ELF-1 (cell line): Measurements from ENCODE around the gene CD300H.
"Not testable (repeated sequence)": the region's sequence is repeated elsewhere in the genome, so short reads cannot be mapped to it uniquely, and the experiment has no call there.

Experiments
- DNase-seq: peaks from one replicate; pipeline ENCODE4 v3.0.0-alpha.2; 2016; ENCODE audit warnings: low read depth, low spot score

CD300H gene

GRCh38 chr17:74584292-74585060 lies 17.2 kb upstream of the CD300H start:
- DNase-seq: no peak

- no peak for DNase-seq
Observed at GRCh38 chr17:74582633-74583032, 15.3 kb upstream of the CD300H start.

DNA sequence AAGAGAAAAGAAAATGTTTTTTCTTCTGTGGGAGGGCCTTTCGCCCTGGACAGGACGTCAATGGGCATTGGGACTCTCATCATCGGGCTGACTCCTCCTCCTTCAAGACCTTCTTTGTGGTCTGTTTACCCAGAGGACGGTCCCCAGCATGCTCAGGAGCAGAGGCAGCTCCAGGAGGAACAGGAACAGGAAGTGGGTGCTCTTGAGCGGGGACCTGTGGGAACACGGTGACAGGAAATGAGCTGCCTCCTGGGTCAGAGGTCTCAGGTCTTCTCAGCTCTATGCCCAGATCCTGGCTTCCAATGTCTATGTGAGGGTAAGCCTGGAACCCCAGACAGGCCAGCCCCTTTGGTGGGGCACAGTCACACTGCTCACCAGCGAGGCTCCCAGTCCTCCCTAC lies 12.6 kb upstream of the CD300H start:
- no peak for DNase-seq

DNA sequence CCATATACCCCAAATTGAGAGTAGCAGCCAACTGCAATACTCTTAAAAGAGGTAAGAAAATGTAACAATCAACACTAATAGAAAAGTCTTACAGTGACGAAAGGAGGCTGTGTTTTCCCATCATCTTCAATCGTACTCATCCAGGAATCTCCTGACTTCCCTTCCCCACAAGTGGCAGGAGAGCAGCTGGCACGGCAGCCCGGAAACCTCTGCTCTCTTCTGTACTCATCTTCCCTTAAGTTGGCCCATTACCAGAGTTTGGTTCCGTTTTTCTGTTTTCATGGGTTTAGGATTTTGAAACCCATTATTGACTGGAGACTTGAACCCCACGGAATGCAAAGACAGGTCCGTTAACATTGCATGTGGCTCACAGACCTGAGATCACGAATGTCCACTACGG lies 11.7 kb upstream of the CD300H start:
- DNase-seq: no peak

GRCh38 chr17:74574489-74575142 lies 7.3 kb upstream of the CD300H start:
- no peak for DNase-seq

DNA sequence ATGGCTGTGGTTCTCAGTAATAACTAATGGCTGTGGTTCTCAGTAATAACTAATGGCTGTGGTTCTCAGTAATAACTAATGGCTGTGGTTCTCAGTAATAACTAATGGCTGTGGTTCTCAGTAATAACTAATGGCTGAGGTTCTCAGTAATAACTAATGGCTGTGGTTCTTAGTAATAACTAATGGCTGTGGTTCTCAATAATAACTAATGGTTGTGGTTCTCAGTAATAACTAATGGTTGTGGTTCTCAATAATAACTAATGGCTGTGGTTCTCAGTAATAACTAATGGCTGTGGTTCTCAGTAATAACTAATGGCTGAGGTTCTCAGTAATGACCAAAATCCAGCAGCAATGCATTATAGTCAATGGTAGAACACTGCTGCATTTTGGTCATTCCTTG lies 6.3 kb upstream of the CD300H start:
- not testable (repeated sequence) for DNase-seq

GRCh38 chr17:74573169-74573568 lies 5.9 kb upstream of the CD300H start:
- no peak for DNase-seq

- DNase-seq: no peak
Observed at GRCh38 chr17:74571621-74572270, 4.4 kb upstream of the CD300H start.

GRCh38 chr17:74569020-74570003 lies 2.0 kb upstream of the CD300H start:
- DNase-seq: peak; percentile 76

- no peak for DNase-seq
Observed at GRCh38 chr17:74568106-74568873, 981 bp upstream of the CD300H start.

DNA sequence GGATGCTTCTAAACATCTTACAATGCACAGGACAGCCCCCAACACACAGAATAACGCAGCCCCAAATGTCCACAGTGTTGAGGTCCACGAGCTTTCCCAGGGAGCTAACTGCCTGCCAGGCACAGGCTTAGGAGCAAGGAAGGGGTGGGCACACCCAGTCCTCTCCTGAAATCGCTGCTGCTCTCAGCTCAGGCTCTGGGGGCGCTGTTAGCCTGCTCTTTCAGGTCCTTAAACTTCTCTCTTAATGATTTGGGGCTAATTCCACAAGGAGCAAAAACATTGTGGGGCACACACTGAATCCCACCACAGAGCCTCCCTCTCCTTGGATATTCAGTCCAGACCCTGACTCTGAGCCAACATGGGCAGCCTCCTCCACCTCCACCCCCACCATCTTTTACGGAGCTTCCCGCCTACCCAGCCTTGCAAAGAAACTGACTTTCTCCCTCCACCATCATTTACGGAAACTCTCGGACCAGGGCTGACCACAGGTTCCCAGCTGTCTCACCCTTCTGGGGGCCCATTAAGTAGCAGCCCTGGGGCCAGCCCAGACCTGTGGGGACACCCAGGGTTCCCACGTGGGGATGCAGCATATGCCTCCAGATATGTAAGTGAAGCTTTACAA lies 1.1 kb downstream of the CD300H start:
- peak; percentile 70 for DNase-seq

- DNase-seq: no peak
Observed at GRCh38 chr17:74565126-74565525, 2.2 kb downstream of the CD300H start.

DNA sequence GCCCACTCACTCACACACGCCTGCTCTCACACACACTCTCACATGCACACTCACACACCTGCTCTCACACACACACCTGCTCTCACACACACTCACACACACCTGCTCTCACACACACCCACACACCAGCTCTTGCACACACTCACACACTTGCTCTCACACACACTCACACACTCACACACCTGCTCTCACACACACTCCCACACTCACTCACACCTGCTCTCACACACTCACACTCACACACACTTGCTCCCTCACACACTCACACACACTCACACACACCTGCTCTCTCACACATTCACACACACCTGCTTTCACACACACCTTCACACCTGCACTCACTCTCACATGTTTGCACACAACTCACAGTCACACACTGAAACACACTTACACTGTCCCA lies 4.0 kb downstream of the CD300H start:
- no peak for DNase-seq

- DNase-seq: no peak
Observed at GRCh38 chr17:74561586-74561985, 5.7 kb downstream of the CD300H start.

- DNase-seq: peak; percentile 53
Observed at GRCh38 chr17:74558882-74559519, 8.3 kb downstream of the CD300H start.

- not testable (repeated sequence) for DNase-seq
Observed at GRCh38 chr17:74558402-74558801, 8.9 kb downstream of the CD300H start.

- no peak for DNase-seq
Observed at GRCh38 chr17:74555427-74555940, 11.8 kb downstream of the CD300H start.

DNA sequence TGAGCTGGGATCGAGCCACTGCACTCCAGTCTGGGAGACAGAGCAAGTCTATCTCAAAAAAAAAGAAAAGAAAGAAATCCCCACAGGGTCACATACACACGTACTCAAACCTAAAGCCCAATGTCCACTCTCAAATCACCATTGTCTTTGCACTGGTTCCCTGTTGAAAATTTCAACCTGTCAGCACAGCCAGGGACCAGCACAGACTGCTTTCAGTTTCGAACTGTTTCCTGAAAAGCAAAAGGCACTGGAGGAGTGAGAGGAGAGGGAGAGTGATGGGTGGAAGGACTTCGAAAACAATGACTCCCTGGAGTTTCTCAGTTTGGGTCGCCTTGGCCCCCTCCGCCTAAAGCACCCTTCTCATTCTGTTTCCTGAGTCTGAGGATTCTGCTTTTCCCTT lies 12.4 kb downstream of the CD300H start:
- no peak for DNase-seq

DNA sequence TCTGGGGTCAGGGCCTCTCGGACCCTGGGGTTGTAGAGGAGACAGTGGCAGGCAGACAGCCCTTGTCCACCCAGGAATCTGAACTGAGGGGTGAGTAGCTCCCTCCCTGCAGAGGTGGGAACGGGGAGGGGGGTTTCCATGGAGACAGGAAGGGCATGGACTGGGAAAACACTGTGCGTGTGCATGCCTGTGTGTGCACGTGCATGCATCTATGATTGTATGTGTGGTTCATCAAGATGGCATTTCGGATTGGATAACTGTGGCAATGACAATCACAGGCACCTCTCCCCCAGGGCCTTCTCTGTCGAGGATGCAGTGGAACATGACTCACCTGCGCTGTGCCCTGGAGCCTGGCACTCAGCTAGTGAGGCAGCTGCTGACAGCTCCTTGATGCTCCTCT lies 15.3 kb downstream of the CD300H start:
- DNase-seq: no peak

- no peak for DNase-seq
Observed at GRCh38 chr17:74550602-74551001, 16.7 kb downstream of the CD300H start.
